Aorta (tissue), 5 donors: ENCODE measurements around the gene PLEKHA7. TPM values are rescaled to one million over a fixed set of nuclear protein-coding genes. Genes with fewer than 3 reads are reported as not detected.

Source experiments
- ATAC-seq: fragments of 200-7000 bp; cut with Tn5 transposase; one replicate; pipeline ENCODE4 v1.9.1; 2022; ENCODE audit warnings: moderate library complexity; ENCODE audit not compliant: low FRiP score
- DNase-seq, 2 donors: peaks; one replicate each; pipeline ENCODE4 v3.0.0-alpha.2; 2020
- H3K27ac ChIP-seq, 2 donors: one replicate each; pipeline ENCODE4 v1.5.1; 2013; ENCODE audit warnings: low read length in 2 of 2, mild to moderate bottlenecking in 2 of 2, moderate library complexity in 2 of 2, control low read depth in 1 of 2, inconsistent platforms in 1 of 2, low read depth in 1 of 2
- H3K27me3 ChIP-seq, 2 donors: one replicate each; pipeline ENCODE4 v1.6.1; 2013; ENCODE audit warnings: control low read depth in 1 of 2, low read length in 1 of 2, mild to moderate bottlenecking in 1 of 2, moderate library complexity in 1 of 2; ENCODE audit not compliant: insufficient read depth in 2 of 2, control insufficient read depth in 1 of 2
- H3K36me3 ChIP-seq, 2 donors: one replicate each; pipeline ENCODE4 v1.6.1; 2013; ENCODE audit warnings: control low read depth in 1 of 2, low read length in 1 of 2, mild to moderate bottlenecking in 1 of 2; ENCODE audit not compliant: insufficient read depth in 2 of 2, control insufficient read depth in 1 of 2
- H3K4me1 ChIP-seq, 2 donors: one replicate each; pipeline ENCODE4 v1.6.1; 2013; ENCODE audit warnings: low read length in 2 of 2, control low read depth in 1 of 2, mild to moderate bottlenecking in 1 of 2, moderate library complexity in 1 of 2; ENCODE audit not compliant: insufficient read depth in 2 of 2, control insufficient read depth in 1 of 2
- H3K4me3 ChIP-seq, 2 donors: one replicate each; pipeline ENCODE4 v1.5.1; 2013; ENCODE audit warnings: low read length in 2 of 2, control low read depth in 1 of 2, mild to moderate bottlenecking in 1 of 2
- H3K9me3 ChIP-seq: one replicate; pipeline ENCODE4 v1.6.1; 2013; ENCODE audit warnings: mild to moderate bottlenecking, low read length; ENCODE audit not compliant: control insufficient read depth
- WGBS, 2 donors: extraction: QIAGEN DNeasy Blood & Tissue Kit; methylation state at CpG; one replicate each; pipeline ENCODE4 v1.1.7; 2013; 5-methylcytosine and 5-hydroxymethylcytosine counted together
- intact Hi-C, 2 donors: fragments of 100-400 bp; cut with DNase I; formaldehyde crosslinking; loops; one replicate each; pipeline versions ENCODE4 v1.14.2 to v1.15.0; 2022
- polyA plus RNA-seq, 2 donors: library from polyadenylated mRNA; stranded (reverse); fragments of 200-250 nt; gene quantifications; one replicate each; pipeline ENCODE4 v1.2.3, GENCODE V29; 2013
- total RNA-seq, 2 donors: library from RNA; stranded (reverse); fragmentation: NEBNext Ultra II Directional; extraction: Animal tissue kit (Norgen Biotek cat#: 25700); gene quantifications; one replicate each; pipeline ENCODE4 v1.2.1, GENCODE V29; 2021
- donor health status: healthy with polysubstance abuse.
- donor health status: Bipolar disorder and iron deficiency.
- donor health status: DM: no; HTN: no; CAD: no.
- donor health status: DM: no; HTN: no; CAD: no.
- donor health status: DM: yes; HTN: yes; CAD: no.

The PLEKHA7 gene
- total and polyA plus RNA-seq, 4 donors = 5.9 to 17.1 (median 11.9) TPM

- H3K9me3 ChIP-seq = no peaks in the 10 kb centered on the region
- DNase-seq (peak; percentile 63 to 83), ATAC-seq (peak; percentile 81)
- H3K4me1 ChIP-seq = no peaks in the 10 kb centered on the region
- peak overlapping the region; percentile 60 to 81 for H3K4me3 ChIP-seq
- H3K36me3 ChIP-seq = no peaks in the 10 kb centered on the region
- H3K27ac ChIP-seq = no peak overlapping the region
- no peaks in the 10 kb centered on the region for H3K27me3 ChIP-seq
- intact Hi-C loops = no loop called here
- WGBS, 2 donors = 10% methylated on average over 35 to 38 of the region's 38 CpGs
Observed at GRCh38 chr11:17012712-17013547, 1.3 kb downstream of the PLEKHA7 start.

GRCh38 chr11:17012179-17012578 lies 2.0 kb downstream of the PLEKHA7 start:
- intact Hi-C loops = no loop called here
- ATAC-seq (no peak), DNase-seq (no peak)
- Histone ChIP-seq H3K36me3 (no peaks in the 10 kb centered on the region), H3K4me3 (no peak overlapping the region), H3K9me3 (no peaks in the 10 kb centered on the region), H3K4me1 (no peaks in the 10 kb centered on the region), H3K27me3 (no peaks in the 10 kb centered on the region), H3K27ac (no peak overlapping the region)
- 91 to 93% methylated on average over 6 of the region's 6 CpGs for WGBS, 2 donors

GRCh38 chr11:17010851-17011420 lies 3.3 kb downstream of the PLEKHA7 start:
- Histone ChIP-seq H3K36me3 (no peaks in the 10 kb centered on the region), H3K4me1 (no peaks in the 10 kb centered on the region), H3K27ac (no peak overlapping the region), H3K9me3 (no peaks in the 10 kb centered on the region), H3K4me3 (no peak overlapping the region), H3K27me3 (no peaks in the 10 kb centered on the region)
- 81% methylated on average over 8 of the region's 8 CpGs for WGBS, 2 donors
- ATAC-seq (no peak), DNase-seq (peak in 1 of 2 donors; percentile 57)
- intact Hi-C loops = no loop called here

- ATAC-seq (no peak), DNase-seq (no peak)
- no peaks in the 10 kb centered on the region for H3K27me3 ChIP-seq
- H3K9me3 ChIP-seq = no peaks in the 10 kb centered on the region
- 98% methylated on average over 3 of the region's 3 CpGs for WGBS, 2 donors
- intact Hi-C loops = no loop called here
- H3K36me3 ChIP-seq = no peaks in the 10 kb centered on the region
- no peak overlapping the region for H3K27ac ChIP-seq
- H3K4me1 ChIP-seq = no peaks in the 10 kb centered on the region
- H3K4me3 ChIP-seq = no peak overlapping the region
Observed at GRCh38 chr11:17008099-17008498, 6.1 kb downstream of the PLEKHA7 start.

GRCh38 chr11:17005646-17006045 lies 8.6 kb downstream of the PLEKHA7 start:
- Histone ChIP-seq H3K4me3 (no peak overlapping the region), H3K27ac (no peak overlapping the region), H3K4me1 (no peaks in the 10 kb centered on the region), H3K27me3 (no peaks in the 10 kb centered on the region), H3K9me3 (no peaks in the 10 kb centered on the region), H3K36me3 (no peaks in the 10 kb centered on the region)
- ATAC-seq = no peak
- no peak for DNase-seq
- 28 to 31% methylated on average over 3 of the region's 3 CpGs for WGBS, 2 donors
- intact Hi-C loops = no loop called here

- intact Hi-C loops = no loop called here
- H3K36me3 ChIP-seq = no peaks in the 10 kb centered on the region
- H3K27ac ChIP-seq = no peak overlapping the region
- WGBS, 2 donors = 76 to 79% methylated on average over 7 of the region's 7 CpGs
- DNase-seq = no peak
- no peak for ATAC-seq
- no peak overlapping the region for H3K4me3 ChIP-seq
- H3K4me1 ChIP-seq = no peaks in the 10 kb centered on the region
- H3K9me3 ChIP-seq = no peaks in the 10 kb centered on the region
- H3K27me3 ChIP-seq = no peaks in the 10 kb centered on the region
Observed at GRCh38 chr11:17004486-17005148, 9.6 kb downstream of the PLEKHA7 start.

- Histone ChIP-seq H3K36me3 (no peaks in the 10 kb centered on the region), H3K9me3 (no peaks in the 10 kb centered on the region), H3K4me3 (no peak overlapping the region), H3K27me3 (no peaks in the 10 kb centered on the region), H3K4me1 (no peaks in the 10 kb centered on the region), H3K27ac (no peak overlapping the region)
- intact Hi-C loops = no loop called here
- DNase-seq (no peak), ATAC-seq (no peak)
- 82 to 92% methylated on average over 2 of the region's 2 CpGs for WGBS, 2 donors
Observed at GRCh38 chr11:17003426-17003825, 10.8 kb downstream of the PLEKHA7 start.

- intact Hi-C loops = no loop called here
- ATAC-seq = no peak
- 92 to 93% methylated on average over 4 of the region's 4 CpGs for WGBS, 2 donors
- Histone ChIP-seq H3K36me3 (no peaks in the 10 kb centered on the region), H3K27me3 (no peaks in the 10 kb centered on the region), H3K4me1 (no peaks in the 10 kb centered on the region), H3K4me3 (no peak overlapping the region), H3K27ac (no peak overlapping the region), H3K9me3 (no peaks in the 10 kb centered on the region)
- no peak for DNase-seq
Observed at GRCh38 chr11:17002543-17002942, 11.7 kb downstream of the PLEKHA7 start.
